Glutamatergic neuron (in vitro differentiated cells): ENCODE data around the gene RPL7A. TPM values are rescaled to one million over a fixed set of nuclear protein-coding genes. Genes with fewer than 3 reads are reported as not detected.
A peak's percentile ranks its signal among the peaks of the same experiment; 100 is the strongest.

Experiments
- DNase-seq: peaks from one replicate; pipeline ENCODE4 v3.0.0; 2022
- H3K27ac Mint-ChIP-seq: one replicate; pipeline ENCODE4 v1.8.0; 2020; ENCODE audit warnings: mild to moderate bottlenecking, mixed read lengths, inconsistent platforms; ENCODE audit not compliant: unreplicated experiment
- H3K27me3 Mint-ChIP-seq: one replicate; pipeline ENCODE4 v1.8.0; 2020; ENCODE audit warnings: mild to moderate bottlenecking, moderate library complexity, mixed read lengths, inconsistent platforms; ENCODE audit not compliant: unreplicated experiment
- H3K36me3 Mint-ChIP-seq: one replicate; pipeline ENCODE4 v1.8.0; 2020; ENCODE audit warnings: mild to moderate bottlenecking, mixed read lengths, inconsistent platforms; ENCODE audit not compliant: unreplicated experiment
- H3K4me1 Mint-ChIP-seq: one replicate; pipeline ENCODE4 v1.8.0; 2020; ENCODE audit warnings: mild to moderate bottlenecking, low read depth, mixed read lengths, inconsistent platforms; ENCODE audit not compliant: unreplicated experiment
- H3K4me3 Mint-ChIP-seq: one replicate; pipeline ENCODE4 v1.8.0; 2020; ENCODE audit warnings: mild to moderate bottlenecking, mixed read lengths, inconsistent platforms; ENCODE audit not compliant: unreplicated experiment
- H3K9me3 Mint-ChIP-seq: one replicate; pipeline ENCODE4 v1.8.0; 2020; ENCODE audit warnings: mild to moderate bottlenecking, moderate library complexity, mixed read lengths, inconsistent platforms; ENCODE audit not compliant: unreplicated experiment
- CTCF ChIP-seq: fragments of 200-600 bp; sonication (generic); IDR thresholded peaks from one replicate; pipeline ENCODE4 v1.5.0; 2021; ENCODE audit not compliant: partially characterized antibody, unreplicated experiment
- total RNA-seq: library from RNA; stranded (reverse); fragmentation: NEBNext Ultra II Directional; extraction: Animal tissue kit (Norgen Biotek cat#: 25700); gene quantifications from one replicate; pipeline ENCODE4 v1.2.1, GENCODE V29; 2021; ENCODE audit not compliant: unreplicated experiment

Gene RPL7A
- total RNA-seq, 1 donor from 2014 or later, result 1,442 TPM

DNA sequence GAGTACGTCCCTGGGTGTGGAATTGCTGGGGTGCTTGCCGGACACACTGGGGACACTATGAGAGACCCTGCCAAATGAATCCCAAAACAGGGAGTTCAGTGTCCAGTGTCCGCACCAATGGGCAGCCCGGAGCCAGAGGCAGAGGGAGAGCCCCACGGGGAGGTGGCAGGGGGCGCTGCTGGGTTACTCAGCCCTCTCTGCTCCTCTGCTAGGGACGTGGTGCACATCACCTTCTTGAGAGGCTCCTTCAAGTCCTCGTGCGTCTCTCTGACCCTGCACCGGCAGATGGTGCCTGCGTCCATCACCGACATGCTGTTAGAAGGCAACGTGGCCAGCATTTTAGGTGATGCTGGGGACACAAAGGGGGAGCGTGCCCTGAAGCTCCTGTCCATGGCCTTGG is 48.9 kb downstream of the RPL7A start:
- Mint-ChIP-seq H3K4me3 (no peak overlapping the region), H3K27me3 (peaks cover 2% of the 10 kb centered on the region), H3K27ac (no peak overlapping the region), H3K4me1 (no peaks in the 10 kb centered on the region), H3K9me3 (peaks cover 2% of the 10 kb centered on the region), H3K36me3 (no peaks in the 10 kb centered on the region)
- no peak for TF ChIP-seq CTCF
- DNase-seq, result peak; percentile 53

DNA sequence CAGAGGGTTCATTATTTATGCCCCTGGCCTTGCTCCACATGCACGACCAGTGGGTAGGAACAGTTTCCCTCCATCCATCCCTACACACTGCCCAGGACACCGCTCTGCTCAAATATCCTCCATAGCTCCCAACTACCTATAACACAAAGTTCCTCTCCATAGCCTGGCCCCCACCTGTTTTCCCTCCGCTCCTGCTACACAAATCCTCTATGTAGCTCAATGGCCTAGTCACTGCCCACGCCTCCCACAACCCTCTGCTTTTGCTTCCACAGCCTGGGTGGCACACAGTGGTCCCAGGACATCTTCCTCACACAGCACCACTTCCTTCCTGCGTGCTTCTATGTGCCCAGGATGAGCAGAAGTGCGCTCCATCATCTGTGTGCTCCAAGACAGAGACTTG is 49.4 kb downstream of the RPL7A start:
- Mint-ChIP-seq H3K36me3 (no peaks in the 10 kb centered on the region), H3K27ac (no peak overlapping the region), H3K4me1 (no peaks in the 10 kb centered on the region), H3K27me3 (peaks cover 2% of the 10 kb centered on the region), H3K4me3 (no peak overlapping the region), H3K9me3 (peaks cover 2% of the 10 kb centered on the region)
- no peak for TF ChIP-seq CTCF
- no peak for DNase-seq

GRCh38 chr9:133397895-133398294 is 49.9 kb downstream of the RPL7A start:
- Mint-ChIP-seq H3K4me3 (no peak overlapping the region), H3K27me3 (peaks cover 2% of the 10 kb centered on the region), H3K4me1 (no peaks in the 10 kb centered on the region), H3K36me3 (no peaks in the 10 kb centered on the region), H3K27ac (no peak overlapping the region), H3K9me3 (peaks cover 2% of the 10 kb centered on the region)
- no peak for DNase-seq
- TF ChIP-seq CTCF, result no peak

- H3K4me1 Mint-ChIP-seq, result no peaks in the 10 kb centered on the region
- no peak for DNase-seq
- peaks cover 2% of the 10 kb centered on the region for H3K27me3 Mint-ChIP-seq
- H3K36me3 Mint-ChIP-seq, result no peaks in the 10 kb centered on the region
- H3K4me3 Mint-ChIP-seq, result no peak overlapping the region
- peaks cover 3% of the 10 kb centered on the region for H3K9me3 Mint-ChIP-seq
- TF ChIP-seq CTCF, result no peak
- H3K27ac Mint-ChIP-seq, result no peak overlapping the region
These were observed 52.3 kb downstream of the RPL7A start for GRCh38 chr9:133400292-133400691.

Other genes starting within 250 kb of the RPL7A start
- gene RALGDS, start 227.0 kb upstream of the RPL7A start, total RNA-seq, result 449 TPM
- gene GBGT1, start 184.3 kb upstream of the RPL7A start, total RNA-seq, result 1.3 TPM
- gene OBP2B, start 139.0 kb upstream of the RPL7A start, total RNA-seq, result not detected
- gene ABO, start 73.0 kb upstream of the RPL7A start, total RNA-seq, result not detected
- gene SURF6, start 12.0 kb upstream of the RPL7A start, total RNA-seq, result 15.0 TPM
- 35.7 TPM for gene MED22, start 87 bp upstream of the RPL7A start, total RNA-seq
- gene SURF1, start 8.3 kb downstream of the RPL7A start, total RNA-seq, result 56.1 TPM
- 24.0 TPM for gene SURF2, start 8.3 kb downstream of the RPL7A start, total RNA-seq
- 111 TPM for gene SURF4, start 27.8 kb downstream of the RPL7A start, total RNA-seq
- gene STKLD1, start 28.1 kb downstream of the RPL7A start, total RNA-seq, result 2.6 TPM
- gene REXO4, start 69.8 kb downstream of the RPL7A start, total RNA-seq, result 20.4 TPM
- gene ADAMTS13, start 74.1 kb downstream of the RPL7A start, total RNA-seq, result 27.9 TPM
- gene CACFD1, start 111.8 kb downstream of the RPL7A start, total RNA-seq, result 45.4 TPM
- gene SLC2A6, start 130.9 kb downstream of the RPL7A start, total RNA-seq, result 104 TPM
- not detected for gene MYMK, start 176.7 kb downstream of the RPL7A start, total RNA-seq
- 1.3 TPM for gene ADAMTSL2, start 186.5 kb downstream of the RPL7A start, total RNA-seq